ENCODE measurements around the gene PTTG2. TPM values are rescaled to one million over a fixed set of nuclear protein-coding genes. Genes with fewer than 3 reads are reported as not detected.

Gene PTTG2
- total RNA-seq, 4 donors from 2014 or later = 0.62 to 3.5 (median 2.5) TPM; not detected in 1

DNA sequence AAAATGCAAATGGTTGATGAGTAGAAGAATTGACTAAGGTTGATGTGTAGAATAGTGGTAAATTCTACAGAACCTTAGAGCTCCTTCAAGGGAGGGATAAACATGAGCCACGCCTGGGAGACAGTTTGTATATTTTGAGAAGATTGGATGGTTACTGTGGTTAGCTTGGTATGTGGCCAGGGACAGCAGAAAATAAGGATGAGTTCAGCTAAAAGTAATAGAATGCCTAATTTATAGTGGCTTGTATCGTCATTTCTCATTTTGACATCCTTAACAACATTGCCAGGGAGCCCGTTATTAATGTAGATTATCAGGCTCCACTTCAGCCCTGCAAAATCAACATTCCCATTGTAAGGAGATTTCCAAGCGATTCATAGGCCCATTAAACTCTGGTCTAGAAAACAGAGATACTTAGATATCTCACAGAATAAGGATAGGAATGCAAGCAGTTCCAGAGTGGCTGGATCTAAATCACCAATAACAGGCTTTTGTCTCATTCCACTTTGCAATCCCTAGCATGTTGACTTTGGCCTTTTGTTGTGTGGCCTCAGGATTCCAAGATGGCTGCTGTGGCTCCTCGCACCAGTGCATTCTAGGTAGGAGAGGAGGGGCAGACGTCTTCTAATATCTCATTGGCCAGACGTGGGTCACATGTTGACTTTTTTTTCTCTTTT, 6.4 kb upstream of the PTTG2 start:
- Histone ChIP-seq H3K27me3 (no peaks in the 10 kb centered on the region), H3K9me3 (no peaks in the 10 kb centered on the region), H3K4me1 (peaks cover 0 to 14% (median 0%) of the 10 kb centered on the region in 3 donors), H3K27ac (no peak overlapping the region), H3K36me3 (peaks cover 0 to 10% of the 10 kb centered on the region in 2 donors), H3K4me3 (no peak overlapping the region)
- TF ChIP-seq EP300 (IDR thresholded peaks at IDR 0.05) (no peak), POLR2AphosphoS5 (IDR thresholded peaks at IDR 0.05) (no peak), POLR2A (IDR thresholded peaks at IDR 0.05) (no peak)
- TF ChIP-seq, protein P1, sequence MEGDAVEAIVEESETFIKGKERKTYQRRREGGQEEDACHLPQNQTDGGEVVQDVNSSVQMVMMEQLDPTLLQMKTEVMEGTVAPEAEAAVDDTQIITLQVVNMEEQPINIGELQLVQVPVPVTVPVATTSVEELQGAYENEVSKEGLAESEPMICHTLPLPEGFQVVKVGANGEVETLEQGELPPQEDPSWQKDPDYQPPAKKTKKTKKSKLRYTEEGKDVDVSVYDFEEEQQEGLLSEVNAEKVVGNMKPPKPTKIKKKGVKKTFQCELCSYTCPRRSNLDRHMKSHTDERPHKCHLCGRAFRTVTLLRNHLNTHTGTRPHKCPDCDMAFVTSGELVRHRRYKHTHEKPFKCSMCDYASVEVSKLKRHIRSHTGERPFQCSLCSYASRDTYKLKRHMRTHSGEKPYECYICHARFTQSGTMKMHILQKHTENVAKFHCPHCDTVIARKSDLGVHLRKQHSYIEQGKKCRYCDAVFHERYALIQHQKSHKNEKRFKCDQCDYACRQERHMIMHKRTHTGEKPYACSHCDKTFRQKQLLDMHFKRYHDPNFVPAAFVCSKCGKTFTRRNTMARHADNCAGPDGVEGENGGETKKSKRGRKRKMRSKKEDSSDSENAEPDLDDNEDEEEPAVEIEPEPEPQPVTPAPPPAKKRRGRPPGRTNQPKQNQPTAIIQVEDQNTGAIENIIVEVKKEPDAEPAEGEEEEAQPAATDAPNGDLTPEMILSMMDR (IDR thresholded peaks at IDR 0.05) = no peak
- WGBS, 2 donors (ENCODE audit: low coverage in 1 of 2) = 50 to 64% methylated on average over 6 to 7 of the region's 7 CpGs
- ATAC-seq = no peak

DNA sequence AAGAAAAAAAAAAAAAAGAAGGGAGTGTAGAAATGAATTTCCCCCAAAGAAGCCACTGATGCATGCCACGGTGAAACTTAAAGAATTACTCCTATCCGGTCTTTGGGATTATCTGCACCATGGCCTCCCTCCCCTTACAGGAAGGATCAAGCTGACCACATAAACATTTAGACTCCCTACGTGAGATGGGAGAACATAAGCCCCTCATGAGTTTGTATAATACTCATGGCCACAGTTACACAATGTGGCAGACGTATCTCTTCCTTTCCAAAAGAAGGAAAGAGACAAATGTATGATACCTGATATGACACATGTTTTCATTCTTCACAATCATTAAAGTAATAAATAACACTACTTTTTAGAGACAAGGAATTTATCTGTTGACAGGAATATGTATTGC, 3.3 kb upstream of the PTTG2 start:
- 40 to 82% methylated on average over 4 of the region's 4 CpGs for WGBS, 2 donors (ENCODE audit: low coverage in 1 of 2)
- no peak for ATAC-seq
- no peaks in the 10 kb centered on the region for H3K9me3 ChIP-seq
- H3K27ac ChIP-seq = no peak overlapping the region
- H3K27me3 ChIP-seq = no peaks in the 10 kb centered on the region
- TF ChIP-seq POLR2A (IDR thresholded peaks at IDR 0.05) = no peak
- no peak for TF ChIP-seq POLR2AphosphoS5 (IDR thresholded peaks at IDR 0.05)
- TF ChIP-seq EP300 (IDR thresholded peaks at IDR 0.05) = no peak
- no peak overlapping the region for H3K4me3 ChIP-seq
- peaks cover 0 to 8% of the 10 kb centered on the region in 2 donors for H3K36me3 ChIP-seq
- peaks cover 0 to 14% (median 0%) of the 10 kb centered on the region in 3 donors for H3K4me1 ChIP-seq

DNA sequence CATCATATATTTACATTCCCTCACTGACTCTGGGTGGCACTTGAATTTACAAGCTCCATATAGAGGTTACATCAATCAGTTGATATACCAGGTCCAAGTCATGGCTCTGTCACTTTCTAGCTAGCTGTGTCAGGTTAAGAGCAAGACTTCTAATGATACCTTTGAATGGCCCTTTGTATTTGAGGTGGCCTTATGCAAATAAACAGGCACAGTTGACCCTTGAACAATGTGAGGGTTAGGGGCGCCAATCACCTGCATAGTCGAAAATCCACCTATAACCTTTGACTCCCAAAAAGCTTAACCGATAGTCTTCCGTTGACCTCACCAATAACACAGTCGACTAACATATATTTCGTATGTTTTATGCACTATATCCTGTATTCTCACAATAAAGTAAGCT, 1.3 kb upstream of the PTTG2 start:
- Histone ChIP-seq H3K4me1 (peaks cover 0 to 14% (median 0%) of the 10 kb centered on the region in 3 donors), H3K27me3 (no peaks in the 10 kb centered on the region), H3K27ac (no peak overlapping the region), H3K4me3 (no peak overlapping the region), H3K36me3 (no peaks in the 10 kb centered on the region), H3K9me3 (no peaks in the 10 kb centered on the region)
- WGBS, 2 donors (ENCODE audit: low coverage in 1 of 2) = 80 to 94% methylated on average over 6 of the region's 6 CpGs
- TF ChIP-seq POLR2AphosphoS5 (IDR thresholded peaks at IDR 0.05) (no peak), EP300 (IDR thresholded peaks at IDR 0.05) (no peak), POLR2A (IDR thresholded peaks at IDR 0.05) (no peak)
- TF ChIP-seq, protein P1 (IDR thresholded peaks at IDR 0.05) = no peak
- ATAC-seq = no peak

DNA sequence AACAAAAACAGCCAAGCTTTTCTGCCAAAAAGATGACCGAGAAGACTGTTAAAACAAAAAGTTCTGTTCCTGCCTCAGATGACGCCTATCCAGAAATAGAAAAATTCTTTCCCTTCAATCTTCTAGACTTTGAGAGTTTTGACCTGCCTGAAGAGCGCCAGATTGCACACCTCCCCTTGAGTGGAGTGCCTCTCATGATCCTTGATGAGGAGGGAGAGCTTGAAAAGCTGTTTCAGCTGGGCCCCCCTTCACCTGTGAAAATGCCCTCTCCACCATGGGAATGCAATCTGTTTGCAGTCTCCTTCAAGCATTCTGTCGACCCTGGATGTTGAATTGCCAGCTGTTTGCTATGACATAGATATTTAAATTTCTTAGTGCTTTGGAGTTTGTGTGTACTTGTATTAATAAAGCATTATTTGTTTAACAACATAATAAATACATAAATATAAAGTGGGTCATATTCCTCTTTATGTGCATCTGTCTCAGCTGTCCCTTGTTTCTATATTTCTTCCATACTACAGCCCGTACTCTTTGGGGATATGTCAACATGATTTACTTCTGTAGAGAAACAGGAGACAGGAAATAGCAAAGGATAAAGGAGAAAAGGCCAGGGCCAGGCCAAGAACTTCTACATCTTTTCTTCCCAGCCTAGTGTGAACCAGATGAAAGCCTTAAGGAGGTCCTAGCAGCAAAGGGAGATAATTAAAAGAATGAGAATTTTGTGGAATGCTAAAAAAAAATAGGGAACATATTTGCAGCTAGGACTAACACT, 667 bp downstream of the PTTG2 start:
- Histone ChIP-seq H3K36me3 (no peaks in the 10 kb centered on the region), H3K27ac (no peak overlapping the region), H3K27me3 (no peaks in the 10 kb centered on the region), H3K9me3 (no peaks in the 10 kb centered on the region), H3K4me1 (peaks cover 0 to 23% (median 0%) of the 10 kb centered on the region in 3 donors), H3K4me3 (no peak overlapping the region)
- WGBS, 2 donors (ENCODE audit: low coverage in 1 of 2) = 79 to 100% methylated on average over 2 to 3 of the region's 5 CpGs
- ATAC-seq = no peak
- TF ChIP-seq POLR2A (IDR thresholded peaks at IDR 0.05) = no peak
- TF ChIP-seq POLR2AphosphoS5 (IDR thresholded peaks at IDR 0.05) = no peak
- no peak for TF ChIP-seq EP300 (IDR thresholded peaks at IDR 0.05)
- TF ChIP-seq, protein P1 (IDR thresholded peaks at IDR 0.05) = no peak

DNA sequence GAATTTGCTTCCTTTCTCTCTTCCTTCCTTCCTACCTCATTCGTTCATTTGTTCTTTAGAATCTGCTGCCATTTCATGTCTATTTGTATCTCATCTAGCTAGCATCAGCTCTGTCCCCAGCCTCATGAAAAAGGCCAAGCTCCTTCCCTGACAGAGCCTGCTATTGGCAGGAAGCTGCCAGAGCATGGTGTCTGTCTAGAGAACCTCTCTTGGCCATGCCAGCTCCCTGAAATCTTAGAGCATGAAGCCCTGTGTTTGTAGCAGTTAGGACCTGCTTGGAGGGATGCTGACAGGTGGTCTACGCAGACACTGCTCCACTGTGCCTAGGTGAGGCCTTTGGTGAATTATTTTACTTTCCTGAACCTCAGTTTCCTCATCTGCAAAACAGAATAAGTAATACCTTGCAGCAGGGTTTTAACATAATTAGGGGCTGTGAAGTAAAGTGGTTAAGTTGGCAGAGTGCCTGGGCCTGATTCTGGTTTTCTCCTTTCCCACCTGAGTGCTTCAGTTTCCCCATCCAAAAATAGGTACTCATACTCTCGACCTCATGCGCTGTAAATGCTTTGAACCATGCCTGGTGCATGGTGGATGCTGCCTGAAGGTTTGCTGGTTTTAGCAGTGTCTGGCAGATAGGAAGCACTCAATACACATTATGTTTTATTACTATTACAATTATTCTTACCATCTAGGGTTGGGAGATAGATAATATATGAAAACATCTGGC, 4.7 kb downstream of the PTTG2 start:
- TF ChIP-seq POLR2A (IDR thresholded peaks at IDR 0.05) (no peak), EP300 (IDR thresholded peaks at IDR 0.05) (no peak), POLR2AphosphoS5 (IDR thresholded peaks at IDR 0.05) (no peak)
- TF ChIP-seq, protein P1 (IDR thresholded peaks at IDR 0.05) = no peak
- no peaks in the 10 kb centered on the region for H3K9me3 ChIP-seq
- no peaks in the 10 kb centered on the region for H3K36me3 ChIP-seq
- no peak overlapping the region for H3K4me3 ChIP-seq
- 96 to 100% methylated on average over 1 to 4 of the region's 4 CpGs for WGBS, 2 donors (ENCODE audit: low coverage in 1 of 2)
- no peak for ATAC-seq
- peaks cover 0 to 46% (median 0%) of the 10 kb centered on the region in 3 donors for H3K4me1 ChIP-seq
- no peaks in the 10 kb centered on the region for H3K27me3 ChIP-seq
- no peak overlapping the region for H3K27ac ChIP-seq

Measured in gastroesophageal sphincter (tissue), 4 donors.